ENCODE measurements around the gene SLC13A3. TPM values are rescaled to one million over a fixed set of nuclear protein-coding genes. Genes with fewer than 3 reads are reported as not detected.

The SLC13A3 gene
- total RNA-seq, 4 donors from 2014 or later, result 1.1 to 8.9 (median 4.2) TPM

DNA sequence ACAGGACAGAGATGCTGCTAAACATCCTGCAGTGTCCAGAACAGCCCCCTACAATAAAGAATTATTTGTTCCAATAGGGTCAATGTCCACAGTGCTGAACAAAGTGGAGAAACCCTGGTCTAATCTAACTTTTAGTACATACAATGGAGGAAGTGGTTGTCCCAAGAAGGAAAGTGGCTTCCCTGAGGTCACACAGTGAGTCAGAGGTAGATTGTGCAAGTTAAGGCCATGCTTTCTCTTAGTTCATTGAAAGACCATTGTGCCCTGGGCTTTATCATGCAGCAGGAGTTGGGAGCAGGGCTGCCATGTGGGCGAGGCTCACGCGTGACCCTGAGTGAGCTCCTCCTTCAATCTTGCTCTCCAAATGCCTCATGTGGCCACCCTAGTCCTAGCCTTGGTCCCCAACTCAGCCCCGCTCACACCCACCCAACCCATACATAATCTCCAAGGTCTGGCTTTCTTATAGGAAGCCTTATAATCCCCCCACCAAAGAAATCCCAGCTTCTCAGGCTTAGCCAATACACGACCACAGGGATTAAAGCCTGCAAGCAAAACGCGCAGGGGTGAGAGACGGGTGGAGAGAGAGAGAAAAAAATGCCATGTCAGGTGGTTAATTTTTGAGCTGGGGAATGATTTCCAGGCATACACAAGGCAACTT, 19.9 kb downstream of the SLC13A3 start:
- Histone ChIP-seq H3K27ac (no peak overlapping the region), H3K36me3 (no peaks in the 10 kb centered on the region), H3K9me3 (peaks cover 7% of the 10 kb centered on the region), H3K4me3 (no peak overlapping the region), H3K4me1 (no peaks in the 10 kb centered on the region), H3K27me3 (no peaks in the 10 kb centered on the region)
- 76% methylated on average over 8 of the region's 8 CpGs for WGBS
- no peak for DNase-seq (ENCODE audit: low spot score in 2 of 2)
- TF ChIP-seq POLR2AphosphoS5 (IDR thresholded peaks at IDR 0.05), result no peak
- no peak for TF ChIP-seq POLR2A (IDR thresholded peaks at IDR 0.05)
- TF ChIP-seq, protein P1, sequence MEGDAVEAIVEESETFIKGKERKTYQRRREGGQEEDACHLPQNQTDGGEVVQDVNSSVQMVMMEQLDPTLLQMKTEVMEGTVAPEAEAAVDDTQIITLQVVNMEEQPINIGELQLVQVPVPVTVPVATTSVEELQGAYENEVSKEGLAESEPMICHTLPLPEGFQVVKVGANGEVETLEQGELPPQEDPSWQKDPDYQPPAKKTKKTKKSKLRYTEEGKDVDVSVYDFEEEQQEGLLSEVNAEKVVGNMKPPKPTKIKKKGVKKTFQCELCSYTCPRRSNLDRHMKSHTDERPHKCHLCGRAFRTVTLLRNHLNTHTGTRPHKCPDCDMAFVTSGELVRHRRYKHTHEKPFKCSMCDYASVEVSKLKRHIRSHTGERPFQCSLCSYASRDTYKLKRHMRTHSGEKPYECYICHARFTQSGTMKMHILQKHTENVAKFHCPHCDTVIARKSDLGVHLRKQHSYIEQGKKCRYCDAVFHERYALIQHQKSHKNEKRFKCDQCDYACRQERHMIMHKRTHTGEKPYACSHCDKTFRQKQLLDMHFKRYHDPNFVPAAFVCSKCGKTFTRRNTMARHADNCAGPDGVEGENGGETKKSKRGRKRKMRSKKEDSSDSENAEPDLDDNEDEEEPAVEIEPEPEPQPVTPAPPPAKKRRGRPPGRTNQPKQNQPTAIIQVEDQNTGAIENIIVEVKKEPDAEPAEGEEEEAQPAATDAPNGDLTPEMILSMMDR (IDR thresholded peaks at IDR 0.05), result no peak

DNA sequence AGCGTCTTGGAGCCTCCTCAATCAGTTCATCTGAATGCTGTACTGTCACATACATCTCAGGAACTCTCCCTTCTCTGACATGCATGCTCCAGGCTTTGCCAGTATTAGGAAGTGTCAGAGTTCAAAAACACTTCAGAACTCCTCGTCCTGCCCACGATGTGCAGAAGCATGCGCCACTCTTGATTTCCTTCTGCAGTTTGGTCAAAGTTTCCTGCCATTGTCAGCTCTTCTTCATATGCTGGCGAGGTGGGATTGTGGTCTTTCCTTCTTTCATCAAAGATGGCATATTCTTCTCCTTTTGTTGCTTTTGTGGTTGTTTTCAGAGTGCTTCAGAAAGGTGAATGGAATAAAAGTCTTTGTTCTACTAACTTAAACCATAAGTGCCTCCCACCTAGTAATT, 21.0 kb downstream of the SLC13A3 start:
- 86% methylated on average over 5 of the region's 5 CpGs for WGBS
- H3K4me3 ChIP-seq, result no peak overlapping the region
- no peak for DNase-seq (ENCODE audit: low spot score in 2 of 2)
- no peaks in the 10 kb centered on the region for H3K27me3 ChIP-seq
- TF ChIP-seq POLR2AphosphoS5 (IDR thresholded peaks at IDR 0.05) (no peak), POLR2A (IDR thresholded peaks at IDR 0.05) (no peak), EP300 (IDR thresholded peaks at IDR 0.05) (no peak)
- TF ChIP-seq, protein P1 (IDR thresholded peaks at IDR 0.05), result no peak
- H3K9me3 ChIP-seq, result peaks cover 7% of the 10 kb centered on the region
- H3K27ac ChIP-seq, result no peak overlapping the region
- no peaks in the 10 kb centered on the region for H3K4me1 ChIP-seq
- H3K36me3 ChIP-seq, result no peaks in the 10 kb centered on the region

DNA sequence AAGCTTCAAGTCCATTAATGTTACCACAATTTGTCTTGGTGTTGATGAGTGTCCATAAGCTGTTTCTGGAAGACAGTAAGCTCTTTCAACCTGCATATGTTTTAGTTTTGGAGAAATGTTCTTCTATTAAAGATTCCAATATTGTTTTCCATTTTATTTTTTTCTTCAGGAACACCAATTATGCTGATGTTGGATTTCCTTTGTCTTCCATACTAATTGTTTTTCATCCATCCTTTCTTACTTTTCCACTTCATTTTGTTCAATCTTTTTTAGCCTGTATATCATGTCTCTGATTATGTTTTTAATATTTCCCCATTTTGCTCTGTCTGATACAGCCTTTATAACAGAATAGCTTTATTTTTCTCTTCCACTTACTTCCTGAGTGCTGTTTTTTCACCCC, 21.9 kb downstream of the SLC13A3 start:
- H3K36me3 ChIP-seq, result no peaks in the 10 kb centered on the region
- H3K27ac ChIP-seq, result no peak overlapping the region
- no peaks in the 10 kb centered on the region for H3K4me1 ChIP-seq
- DNase-seq (ENCODE audit: low spot score in 2 of 2), result no peak
- H3K4me3 ChIP-seq, result no peak overlapping the region
- TF ChIP-seq POLR2A (IDR thresholded peaks at IDR 0.05), result no peak
- TF ChIP-seq, protein P1 (IDR thresholded peaks at IDR 0.05), result no peak
- TF ChIP-seq EP300 (IDR thresholded peaks at IDR 0.05), result no peak
- no peak for TF ChIP-seq POLR2AphosphoS5 (IDR thresholded peaks at IDR 0.05)
- H3K9me3 ChIP-seq, result peaks cover 13% of the 10 kb centered on the region
- H3K27me3 ChIP-seq, result no peaks in the 10 kb centered on the region

DNA sequence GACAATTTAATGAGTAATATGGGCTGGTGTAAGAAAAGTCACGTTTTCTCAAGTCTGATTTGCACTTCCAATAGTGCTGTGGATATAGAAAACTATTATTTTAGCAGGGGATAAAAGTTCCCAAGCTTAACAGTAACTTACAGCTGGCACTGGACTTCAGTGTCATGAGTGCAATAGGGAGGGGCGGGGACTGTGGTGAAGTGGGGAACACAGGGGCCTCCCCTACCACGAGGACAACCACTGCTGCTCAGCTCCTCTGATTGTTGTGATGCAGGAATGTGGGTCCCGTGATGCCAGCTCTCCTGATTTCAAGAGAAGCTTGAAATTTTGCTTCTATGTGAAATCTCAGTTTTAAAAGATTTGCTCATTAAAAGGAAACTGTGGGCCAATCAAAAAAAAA, 24.0 kb downstream of the SLC13A3 start:
- no peak overlapping the region for H3K4me3 ChIP-seq
- H3K9me3 ChIP-seq, result peaks cover 20% of the 10 kb centered on the region
- no peak for DNase-seq (ENCODE audit: low spot score in 2 of 2)
- no peak overlapping the region for H3K27ac ChIP-seq
- H3K36me3 ChIP-seq, result no peaks in the 10 kb centered on the region
- WGBS, result 77% methylated on average over 4 of the region's 4 CpGs
- TF ChIP-seq EP300 (IDR thresholded peaks at IDR 0.05) (no peak), POLR2A (IDR thresholded peaks at IDR 0.05) (no peak), POLR2AphosphoS5 (IDR thresholded peaks at IDR 0.05) (no peak)
- TF ChIP-seq, protein P1 (IDR thresholded peaks at IDR 0.05), result no peak
- no peaks in the 10 kb centered on the region for H3K4me1 ChIP-seq
- no peaks in the 10 kb centered on the region for H3K27me3 ChIP-seq

DNA sequence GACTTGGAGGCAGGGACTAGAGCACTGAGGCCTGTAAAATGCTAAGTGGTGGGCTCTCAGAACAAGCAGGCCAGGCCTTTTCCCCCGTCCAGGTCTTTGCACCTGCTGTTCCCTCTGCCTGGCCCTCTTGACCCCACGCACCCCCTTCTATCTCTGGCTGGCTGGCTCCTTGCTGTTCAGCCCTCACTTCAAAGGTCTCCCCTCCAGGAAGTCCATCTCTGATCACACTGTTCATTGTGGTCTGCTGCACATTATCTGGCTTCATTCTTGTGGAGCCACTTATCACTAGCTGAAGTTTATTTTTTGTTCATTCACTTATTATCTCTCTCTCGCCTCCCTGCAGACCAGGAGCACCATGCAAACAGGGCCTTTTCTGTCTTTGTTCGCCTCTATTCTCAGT, 24.5 kb downstream of the SLC13A3 start:
- no peaks in the 10 kb centered on the region for H3K36me3 ChIP-seq
- TF ChIP-seq EP300 (IDR thresholded peaks at IDR 0.05) (no peak), POLR2A (IDR thresholded peaks at IDR 0.05) (no peak)
- H3K4me3 ChIP-seq, result no peak overlapping the region
- H3K4me1 ChIP-seq, result no peaks in the 10 kb centered on the region
- DNase-seq (ENCODE audit: low spot score in 2 of 2), result no peak
- no peak overlapping the region for H3K27ac ChIP-seq
- peaks cover 20% of the 10 kb centered on the region for H3K9me3 ChIP-seq
- no peaks in the 10 kb centered on the region for H3K27me3 ChIP-seq
- WGBS, result 87% methylated on average over 4 of the region's 4 CpGs

Measured in suprapubic skin (tissue), 4 donors.